ENCODE results near the gene PLIN5. TPM values are rescaled to one million over a fixed set of nuclear protein-coding genes. Genes with fewer than 3 reads are reported as not detected.

Gene PLIN5
- total and polyA plus RNA-seq, 7 donors, result 14.5 to 143 (median 96.1) TPM

DNA sequence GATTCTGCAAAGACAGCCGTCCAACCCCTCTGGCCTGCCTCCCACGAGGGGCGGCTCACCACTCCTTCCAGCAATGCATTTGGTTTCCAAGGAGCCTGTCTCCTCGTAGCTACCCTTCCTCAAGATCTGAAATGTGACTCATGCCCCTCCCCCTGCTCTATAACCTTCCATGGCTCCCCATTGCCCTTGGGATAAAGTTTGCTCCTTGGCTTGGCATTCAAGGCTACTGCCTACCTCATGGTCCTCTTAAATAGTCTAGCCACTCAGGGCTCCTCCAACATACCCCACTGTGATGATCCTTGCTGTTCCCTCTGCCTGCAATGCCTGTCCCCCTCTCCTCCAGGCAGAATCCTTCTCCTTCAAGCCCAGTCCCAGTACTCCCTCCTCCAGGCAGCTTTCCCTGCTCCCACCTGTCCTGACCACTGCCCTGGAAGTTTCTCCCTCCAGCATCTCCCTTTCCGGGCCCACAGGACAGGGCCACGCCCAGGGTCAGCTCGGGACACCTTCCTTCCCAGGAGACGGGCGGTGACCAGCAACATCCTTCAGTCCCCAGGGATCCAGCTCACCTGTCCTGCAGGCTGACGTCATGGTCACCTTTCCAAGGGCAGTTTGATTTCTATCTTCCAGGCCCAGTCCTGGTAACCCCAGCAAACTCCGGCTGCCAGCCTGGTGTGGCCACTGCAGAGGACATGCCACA lies 43.7 kb upstream of the PLIN5 start:
- H3K27ac ChIP-seq, result no peak overlapping the region
- no peaks in the 10 kb centered on the region for H3K9me3 ChIP-seq
- TF ChIP-seq, protein P1, sequence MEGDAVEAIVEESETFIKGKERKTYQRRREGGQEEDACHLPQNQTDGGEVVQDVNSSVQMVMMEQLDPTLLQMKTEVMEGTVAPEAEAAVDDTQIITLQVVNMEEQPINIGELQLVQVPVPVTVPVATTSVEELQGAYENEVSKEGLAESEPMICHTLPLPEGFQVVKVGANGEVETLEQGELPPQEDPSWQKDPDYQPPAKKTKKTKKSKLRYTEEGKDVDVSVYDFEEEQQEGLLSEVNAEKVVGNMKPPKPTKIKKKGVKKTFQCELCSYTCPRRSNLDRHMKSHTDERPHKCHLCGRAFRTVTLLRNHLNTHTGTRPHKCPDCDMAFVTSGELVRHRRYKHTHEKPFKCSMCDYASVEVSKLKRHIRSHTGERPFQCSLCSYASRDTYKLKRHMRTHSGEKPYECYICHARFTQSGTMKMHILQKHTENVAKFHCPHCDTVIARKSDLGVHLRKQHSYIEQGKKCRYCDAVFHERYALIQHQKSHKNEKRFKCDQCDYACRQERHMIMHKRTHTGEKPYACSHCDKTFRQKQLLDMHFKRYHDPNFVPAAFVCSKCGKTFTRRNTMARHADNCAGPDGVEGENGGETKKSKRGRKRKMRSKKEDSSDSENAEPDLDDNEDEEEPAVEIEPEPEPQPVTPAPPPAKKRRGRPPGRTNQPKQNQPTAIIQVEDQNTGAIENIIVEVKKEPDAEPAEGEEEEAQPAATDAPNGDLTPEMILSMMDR (IDR thresholded peaks at IDR 0.05), result no peak
- H3K4me3 ChIP-seq, result no peak overlapping the region
- no peak for DNase-seq
- peaks cover 0 to 33% (median 9%) of the 10 kb centered on the region in 3 donors for H3K27me3 ChIP-seq (ENCODE audit: insufficient read depth in 3 of 3, low read length in 2 of 3)
- 60 to 64% (median 64%) methylated on average over 11 of the region's 11 CpGs for whole genome bisulfite sequencing, 3 donors
- no peaks in the 10 kb centered on the region for H3K4me1 ChIP-seq
- H3K36me3 ChIP-seq (ENCODE audit: insufficient read depth in 1 of 2, low read depth in 1 of 2), result no peaks in the 10 kb centered on the region
- intact Hi-C loops (cut with DNase I), result loop anchor here (5.0 kb wide), 2 partner anchors 54 to 134 kb away; no protein-coding TSS in a partner anchor
- no peak for ATAC-seq

DNA sequence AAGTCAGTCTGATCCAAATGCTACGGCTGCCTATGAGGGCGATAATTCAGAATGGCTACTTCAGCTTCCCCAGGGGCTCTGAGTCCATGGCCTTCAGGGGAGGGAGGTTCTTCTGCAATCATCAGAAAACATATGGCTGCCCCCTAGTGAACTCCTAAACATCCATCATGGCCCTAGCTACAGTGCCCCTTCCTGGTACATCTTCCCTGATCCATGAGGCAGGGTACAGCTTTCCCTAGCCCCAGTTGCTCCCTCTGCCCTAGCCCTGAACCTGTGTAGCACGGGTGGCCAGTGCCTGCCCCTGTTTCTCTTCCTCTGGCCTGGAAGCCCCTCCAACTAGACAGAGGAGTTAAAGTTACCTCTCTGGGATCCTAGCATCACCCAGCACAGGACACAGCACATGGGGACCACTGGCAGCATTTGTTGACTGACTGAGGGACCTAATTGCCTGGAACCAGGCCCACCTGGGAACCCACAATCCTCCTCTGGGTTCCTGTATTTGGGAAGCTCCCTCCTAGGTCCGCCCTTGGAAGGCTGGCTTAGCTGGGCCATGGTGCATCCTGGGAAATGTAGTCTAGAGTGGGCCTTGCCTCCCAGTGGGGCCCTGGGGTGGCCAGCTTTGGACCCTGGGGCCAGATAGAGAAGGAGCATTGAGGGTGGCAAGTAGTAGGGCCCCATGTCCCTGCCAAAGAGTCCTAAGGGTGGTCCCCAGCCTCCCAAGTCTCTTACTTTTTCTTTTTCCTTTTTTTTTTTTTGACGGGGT lies 42.2 kb upstream of the PLIN5 start:
- Histone ChIP-seq H3K4me3 (no peak overlapping the region), H3K27ac (no peak overlapping the region), H3K36me3 (ENCODE audit: insufficient read depth in 1 of 2, low read depth in 1 of 2) (no peaks in the 10 kb centered on the region), H3K27me3 (ENCODE audit: insufficient read depth in 3 of 3, low read length in 2 of 3) (peaks cover 0 to 24% (median 9%) of the 10 kb centered on the region in 3 donors), H3K9me3 (no peaks in the 10 kb centered on the region), H3K4me1 (no peaks in the 10 kb centered on the region)
- intact Hi-C loops (cut with DNase I), result loop anchor here (2.0 to 5.0 kb wide), 3 partner anchors 55 to 135 kb away; no protein-coding TSS in a partner anchor
- no peak for ATAC-seq
- TF ChIP-seq, protein P1 (IDR thresholded peaks at IDR 0.05), result no peak
- 88 to 93% (median 92%) methylated on average over 5 of the region's 5 CpGs for WGBS, 3 donors
- no peak for DNase-seq

DNA sequence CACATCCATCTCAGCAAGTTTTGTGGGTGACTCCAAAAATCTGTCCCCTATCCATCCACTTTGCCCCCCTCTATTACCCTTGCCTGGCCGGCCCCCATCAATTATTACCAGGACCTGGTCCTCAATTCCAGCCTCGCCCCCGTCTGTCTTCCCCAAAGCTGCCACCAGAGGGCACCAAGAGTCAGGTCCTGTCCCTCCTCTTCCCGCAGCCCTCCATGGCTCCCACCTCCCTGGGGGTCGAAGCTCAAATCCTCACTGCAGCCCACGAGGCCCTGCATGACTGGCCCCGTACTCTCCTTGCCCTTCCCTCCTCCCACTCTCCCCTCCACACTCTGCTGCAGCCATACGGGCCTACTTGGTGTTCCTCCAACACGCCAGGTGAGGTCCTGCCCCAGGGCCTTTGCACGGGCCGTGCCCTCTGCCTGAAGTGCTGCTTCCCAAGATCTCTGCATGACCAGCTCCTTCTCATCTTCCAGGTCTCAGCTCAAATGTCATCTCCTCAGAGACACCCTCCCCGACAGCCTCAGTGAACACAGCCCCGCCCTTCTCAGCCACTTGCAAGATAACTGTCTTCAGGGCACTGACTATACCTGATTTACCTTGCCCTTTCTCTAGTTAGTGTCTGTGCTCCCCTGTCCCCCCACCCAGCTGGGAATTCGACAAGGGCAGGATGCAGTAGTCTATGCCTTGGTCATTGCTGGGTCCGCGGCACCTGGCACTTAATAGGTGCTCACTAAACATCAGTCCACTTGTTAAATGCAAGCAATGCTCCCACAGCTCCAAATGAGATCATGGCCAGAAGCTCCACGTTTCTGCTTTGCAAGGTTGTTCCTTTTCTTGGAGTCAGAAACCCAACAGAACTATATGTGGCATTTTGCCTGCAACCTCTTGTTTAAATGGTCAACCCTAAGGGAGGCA lies 41.3 kb upstream of the PLIN5 start:
- Histone ChIP-seq H3K4me1 (no peaks in the 10 kb centered on the region), H3K27ac (peak overlapping the region; percentile 69), H3K4me3 (no peak overlapping the region), H3K27me3 (ENCODE audit: insufficient read depth in 3 of 3, low read length in 2 of 3) (peaks cover 0 to 18% (median 9%) of the 10 kb centered on the region in 3 donors), H3K36me3 (ENCODE audit: insufficient read depth in 1 of 2, low read depth in 1 of 2) (no peaks in the 10 kb centered on the region), H3K9me3 (no peaks in the 10 kb centered on the region)
- DNase-seq (peak; percentile 70 to 80), ATAC-seq (peak; percentile 59 to 78 (median 65))
- TF ChIP-seq, protein P1 (IDR thresholded peaks at IDR 0.05), result peak; percentile 70
- intact Hi-C loops (cut with DNase I), result loop anchor here (2.0 to 5.0 kb wide), 3 partner anchors 56 to 136 kb away; no protein-coding TSS in a partner anchor
- 52 to 61% (median 59%) methylated on average over 17 of the region's 17 CpGs for WGBS, 3 donors

DNA sequence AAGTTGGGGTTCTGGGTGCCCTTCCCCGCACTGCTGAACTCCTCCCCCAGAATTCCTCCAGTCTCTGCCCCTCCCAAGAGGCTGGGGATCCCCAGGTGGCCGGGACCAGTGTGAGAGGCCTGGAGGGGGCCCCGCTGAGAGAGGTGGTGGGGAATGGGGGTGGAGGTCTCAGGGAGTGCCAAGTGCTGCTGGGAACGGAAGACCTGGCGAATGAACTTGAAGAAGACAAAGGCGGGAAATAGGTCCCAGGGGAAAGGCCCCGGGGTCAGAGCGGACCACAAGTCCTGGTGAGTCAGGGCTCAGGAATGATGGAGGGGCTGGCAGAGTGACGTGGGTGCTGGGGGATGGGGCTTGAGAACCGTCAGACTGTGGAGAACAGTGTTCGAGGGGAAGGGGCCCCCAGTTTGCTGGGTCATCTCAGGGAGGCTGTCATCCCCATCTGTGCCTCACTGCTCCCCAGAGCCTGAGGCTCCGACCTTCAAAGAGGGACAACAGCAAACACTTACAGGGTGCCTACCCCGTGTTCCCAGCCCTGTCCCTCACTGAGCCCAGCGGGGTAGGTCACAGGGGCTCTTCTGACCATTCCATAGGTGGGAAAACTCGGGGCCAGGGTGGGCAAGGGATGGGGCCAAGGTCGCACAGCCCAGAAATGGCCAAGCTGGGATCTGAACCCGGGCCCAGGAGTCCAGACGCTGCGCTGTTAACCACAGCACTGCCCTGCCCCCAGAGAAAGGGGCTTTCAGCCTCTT lies 40.4 kb upstream of the PLIN5 start:
- DNase-seq (peak; percentile 64 to 79), ATAC-seq (peak; percentile 61 to 70 (median 66))
- peaks cover 0 to 16% (median 5%) of the 10 kb centered on the region in 3 donors for H3K27me3 ChIP-seq (ENCODE audit: insufficient read depth in 3 of 3, low read length in 2 of 3)
- intact Hi-C loops (cut with DNase I), result loop anchor here (2.0 to 5.0 kb wide), 3 partner anchors 57 to 137 kb away; no protein-coding TSS in a partner anchor
- H3K27ac ChIP-seq, result peak overlapping the region; percentile 69
- H3K4me3 ChIP-seq, result no peak overlapping the region
- WGBS, 3 donors, result 28 to 43% (median 37%) methylated on average over 19 of the region's 19 CpGs
- H3K4me1 ChIP-seq, result no peaks in the 10 kb centered on the region
- no peaks in the 10 kb centered on the region for H3K36me3 ChIP-seq (ENCODE audit: insufficient read depth in 1 of 2, low read depth in 1 of 2)
- H3K9me3 ChIP-seq, result no peaks in the 10 kb centered on the region
- TF ChIP-seq, protein P1 (IDR thresholded peaks at IDR 0.05), result no peak
